Endometrium (tissue), 2 donors: Measurements from ENCODE around the gene TUBE1.

ENCODE experiments used
- FAIRE-seq: peaks from 2 replicates; lab custom pipeline; 2012; peaks lifted over from hg19 to GRCh38; lab: Jason Lieb, UNC
- donor health status: control.
- donor health status: control.

Gene TUBE1

GRCh38 chr6:112033791-112034615, 53.3 kb downstream of the TUBE1 start:
- FAIRE-seq, result no peak

GRCh38 chr6:112032728-112033127, 54.6 kb downstream of the TUBE1 start:
- FAIRE-seq, result no peak

GRCh38 chr6:112031960-112032359, 55.3 kb downstream of the TUBE1 start:
- no peak for FAIRE-seq

DNA sequence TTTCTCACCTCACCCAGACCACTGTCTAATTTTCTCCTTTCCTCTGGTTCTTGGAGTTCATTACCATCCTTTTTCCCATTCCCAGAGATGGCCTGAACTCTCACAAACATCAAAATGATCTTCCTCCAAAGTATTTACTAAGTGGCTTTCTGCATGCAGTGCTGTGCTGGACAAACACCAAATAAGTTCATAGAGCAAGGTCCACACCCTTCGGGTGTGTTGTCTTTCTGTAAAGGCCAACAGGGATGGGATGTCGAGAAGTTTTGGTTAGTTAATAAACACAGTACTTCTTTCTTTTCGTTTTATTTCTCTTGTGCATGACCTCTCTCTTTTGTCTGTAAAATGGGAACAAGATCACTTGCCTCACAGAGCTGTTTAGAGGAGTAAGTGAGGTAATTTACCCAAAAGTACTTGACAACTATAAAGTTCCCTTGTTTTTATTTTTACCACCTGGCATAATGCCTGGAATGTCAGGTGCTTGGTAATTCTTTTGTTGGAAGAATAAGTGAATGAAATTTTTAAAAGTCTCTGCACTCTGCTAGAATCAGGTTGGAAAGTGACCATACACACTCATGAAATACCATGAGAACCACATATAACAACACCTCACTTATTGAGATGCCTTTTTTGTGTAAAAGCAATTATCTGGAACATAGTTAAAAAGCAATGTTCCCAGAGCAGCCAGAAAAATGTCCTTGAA, 56.2 kb downstream of the TUBE1 start:
- FAIRE-seq, result no peak

- no peak for FAIRE-seq
Observed at GRCh38 chr6:112030206-112030960, 56.9 kb downstream of the TUBE1 start.

- FAIRE-seq, result no peak
Observed at GRCh38 chr6:112029045-112029822, 58.0 kb downstream of the TUBE1 start.

- no peak for FAIRE-seq
Observed at GRCh38 chr6:112027942-112028674, 59.2 kb downstream of the TUBE1 start.

- no peak for FAIRE-seq
Observed at GRCh38 chr6:112026933-112027332, 60.3 kb downstream of the TUBE1 start.

DNA sequence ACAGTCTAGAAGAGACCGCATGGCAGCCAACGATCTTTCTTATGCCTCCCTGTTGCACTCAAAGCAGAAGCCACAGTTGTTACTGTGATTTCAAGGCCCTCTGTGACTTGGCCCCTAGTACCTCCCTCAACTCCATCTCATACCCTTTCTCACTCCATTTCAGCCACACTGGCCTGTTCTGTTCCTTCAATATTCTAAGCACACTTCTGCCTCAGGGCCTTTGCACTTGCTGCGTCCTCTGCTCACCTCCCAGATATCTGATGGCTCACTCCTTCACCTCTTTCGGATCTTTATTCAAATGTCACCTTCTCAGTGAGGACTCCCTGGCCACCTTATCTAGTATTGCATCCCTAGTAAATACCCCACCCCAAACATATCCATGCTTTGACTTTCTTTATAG, 62.8 kb downstream of the TUBE1 start:
- FAIRE-seq, result no peak

DNA sequence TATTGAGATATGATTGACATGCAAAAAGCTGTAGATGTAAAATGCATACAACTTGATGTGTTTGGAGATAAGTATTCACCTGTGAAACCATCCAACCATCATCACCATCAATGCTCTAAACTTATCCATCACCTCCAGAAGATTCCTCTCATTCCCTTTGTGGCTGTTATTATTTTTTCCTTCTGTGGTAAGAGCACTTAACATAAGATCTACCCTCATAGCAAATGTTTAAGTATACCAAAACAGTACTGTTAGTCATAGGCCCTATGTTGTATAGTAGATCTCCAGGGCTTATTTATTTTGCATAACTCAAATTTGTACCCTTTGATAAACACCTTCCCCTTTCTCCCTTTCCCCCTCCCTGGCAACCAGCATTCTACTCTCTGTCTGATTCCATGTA, 64.5 kb downstream of the TUBE1 start:
- no peak for FAIRE-seq

DNA sequence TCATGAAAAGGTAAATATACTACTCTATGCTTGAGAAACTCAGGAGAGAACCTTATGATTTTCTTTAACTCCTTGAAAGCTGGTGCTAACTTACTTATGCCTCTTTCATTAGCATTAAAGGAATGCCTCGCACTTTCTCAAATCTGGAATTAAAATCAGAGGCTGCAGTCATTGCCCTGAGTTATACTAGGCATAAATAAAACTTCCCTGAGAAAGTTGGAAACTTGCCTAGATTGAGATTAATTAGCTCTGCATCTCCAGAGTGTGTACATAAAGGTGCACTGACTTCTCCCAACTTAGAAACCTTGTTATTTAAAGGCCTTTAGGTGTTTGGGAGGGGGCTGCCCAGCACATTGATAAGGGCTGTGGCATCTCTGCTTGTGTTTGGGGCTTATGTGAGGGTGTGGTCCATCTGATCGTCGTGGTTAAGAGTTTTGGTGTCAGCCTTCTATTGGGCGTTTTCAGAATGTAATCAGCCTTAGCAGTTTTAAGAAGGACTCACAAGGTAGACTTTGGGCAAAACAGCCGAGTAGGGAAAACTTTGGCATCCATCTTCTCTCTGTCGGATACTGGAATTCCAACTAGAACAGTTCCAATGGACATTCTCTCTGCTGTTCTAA, 65.5 kb downstream of the TUBE1 start:
- no peak for FAIRE-seq
